GM19035 (cell line): Measurements from ENCODE around the gene FBXO8.
"Not testable (repeated sequence)": the region's sequence is repeated elsewhere in the genome, so short reads cannot be mapped to it uniquely, and the experiment has no call there.

Experiments used
- ATAC-seq: cut with Tn5 transposase; IDR thresholded peaks from one replicate; pipeline ENCODE4 v1.9.1; 2021; ENCODE audit not compliant: unreplicated experiment

The FBXO8 gene

DNA sequence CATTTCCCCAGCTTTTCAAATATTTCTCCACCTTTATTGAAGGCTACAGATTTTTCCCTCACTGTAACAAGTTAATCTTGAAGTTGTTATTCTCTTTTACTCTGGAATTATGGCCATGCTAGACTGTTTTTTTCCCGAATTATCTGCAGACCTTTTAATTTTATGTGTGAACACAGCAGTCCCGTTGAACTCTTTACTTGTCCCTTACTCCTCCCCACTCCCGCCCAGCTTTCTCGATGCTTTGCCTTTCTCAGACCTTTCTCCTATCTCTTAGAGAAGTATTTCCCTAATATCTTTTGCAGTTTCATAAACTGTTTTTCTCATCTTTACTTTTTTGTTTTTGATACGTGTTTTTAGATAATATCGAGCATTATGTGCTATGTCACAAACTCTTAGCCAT is 1.0 kb upstream of the FBXO8 start:
- no peak for ATAC-seq

GRCh38 chr4:174282836-174283506 is 496 bp downstream of the FBXO8 start:
- ATAC-seq: peak; percentile 97

GRCh38 chr4:174281901-174282300 is 1.6 kb downstream of the FBXO8 start:
- no peak for ATAC-seq

DNA sequence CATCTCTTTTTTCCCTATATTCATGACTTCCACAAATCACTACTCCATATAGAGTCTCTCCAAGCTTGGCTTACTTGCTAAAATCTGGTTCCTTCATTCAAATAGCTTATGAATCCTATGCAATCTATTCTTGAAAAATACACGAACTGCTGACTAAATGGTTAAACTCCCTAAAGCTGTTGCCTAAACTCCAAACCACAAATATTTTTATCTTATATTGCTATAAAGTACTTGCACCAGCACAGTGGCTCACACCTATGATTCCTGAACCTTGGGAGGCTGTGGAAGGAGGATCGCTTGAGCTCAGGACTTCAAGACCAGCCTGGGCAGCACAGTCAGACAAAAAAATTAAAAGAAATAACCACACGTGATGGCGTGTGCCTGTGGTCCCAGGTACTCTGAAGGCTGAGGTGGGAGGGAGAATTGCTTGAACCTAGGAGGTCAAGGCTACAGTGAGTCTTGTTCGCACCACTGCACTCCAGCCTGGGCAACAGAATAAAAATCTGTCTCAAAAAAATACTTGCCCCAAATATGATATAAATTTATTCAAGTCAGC is 2.2 kb downstream of the FBXO8 start:
- ATAC-seq: no peak

DNA sequence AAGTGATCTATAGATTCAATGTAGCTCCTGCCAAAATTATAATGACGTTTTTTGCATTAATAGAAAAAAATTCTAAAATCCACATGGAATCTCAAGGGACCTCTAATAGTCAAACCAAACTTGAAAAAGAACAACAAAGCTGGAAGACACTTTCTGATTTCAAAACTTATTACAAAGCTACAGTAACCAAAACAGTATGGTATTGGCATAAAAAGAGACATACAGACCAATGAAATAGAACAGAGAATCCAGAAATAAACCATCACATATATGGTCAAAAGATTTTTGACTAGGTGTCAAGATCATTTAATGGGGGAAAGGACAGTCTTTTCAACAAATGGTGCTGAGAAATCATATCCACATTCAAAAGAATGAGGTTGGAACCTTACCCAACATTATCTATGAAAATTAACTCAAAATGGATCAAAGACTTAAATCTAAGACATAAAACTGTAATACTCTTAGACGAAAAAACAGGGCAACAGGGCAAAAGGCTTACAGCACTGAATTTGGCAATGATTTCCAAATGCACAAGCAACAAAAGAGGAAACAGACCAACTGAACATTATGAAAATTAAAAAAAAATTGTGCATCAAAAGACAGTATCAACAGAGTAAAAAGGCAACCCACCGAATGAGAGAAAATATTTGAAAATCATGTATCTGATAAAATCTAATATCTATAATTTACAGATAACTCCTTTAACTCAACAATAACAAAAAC is 3.9 kb downstream of the FBXO8 start:
- no peak for ATAC-seq

DNA sequence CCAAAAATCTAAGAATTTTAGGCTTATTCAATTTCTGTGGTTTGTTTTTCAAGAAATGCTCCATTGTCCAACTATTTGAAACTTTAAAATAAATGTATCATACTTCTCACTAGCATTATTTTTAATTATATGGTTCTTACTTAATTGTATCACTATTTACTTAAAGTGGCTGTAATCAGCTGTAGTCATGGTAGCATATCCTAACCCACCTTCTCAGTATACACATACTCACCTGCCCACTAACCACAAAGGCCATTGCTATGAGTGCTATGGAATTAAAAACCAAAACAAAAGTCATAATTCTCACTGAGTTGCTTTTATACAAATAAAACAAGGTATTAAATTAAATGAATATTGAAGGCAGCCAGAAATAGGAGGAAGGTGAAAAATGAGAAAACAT is 5.0 kb downstream of the FBXO8 start:
- ATAC-seq: no peak

DNA sequence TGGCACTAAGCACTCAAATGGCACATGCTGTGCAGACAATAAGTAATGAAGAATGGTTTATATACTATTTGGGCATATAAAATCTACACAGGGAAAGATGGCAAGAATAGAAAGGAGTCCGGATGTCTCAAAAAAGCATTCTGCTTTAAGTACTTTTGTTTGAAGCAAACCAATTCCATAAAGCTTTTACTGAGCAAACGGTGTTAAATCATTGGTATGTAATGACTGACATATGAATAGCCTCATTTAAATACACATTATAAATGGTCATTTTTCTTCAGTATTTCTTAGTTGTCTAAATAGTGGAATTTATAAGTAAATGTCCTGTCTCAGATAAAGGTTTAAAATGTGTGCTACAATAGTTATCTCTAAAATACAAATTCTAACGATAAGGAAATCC is 6.0 kb downstream of the FBXO8 start:
- no peak for ATAC-seq

- no peak for ATAC-seq
Measured at GRCh38 chr4:174275101-174275500, 8.4 kb downstream of the FBXO8 start.

DNA sequence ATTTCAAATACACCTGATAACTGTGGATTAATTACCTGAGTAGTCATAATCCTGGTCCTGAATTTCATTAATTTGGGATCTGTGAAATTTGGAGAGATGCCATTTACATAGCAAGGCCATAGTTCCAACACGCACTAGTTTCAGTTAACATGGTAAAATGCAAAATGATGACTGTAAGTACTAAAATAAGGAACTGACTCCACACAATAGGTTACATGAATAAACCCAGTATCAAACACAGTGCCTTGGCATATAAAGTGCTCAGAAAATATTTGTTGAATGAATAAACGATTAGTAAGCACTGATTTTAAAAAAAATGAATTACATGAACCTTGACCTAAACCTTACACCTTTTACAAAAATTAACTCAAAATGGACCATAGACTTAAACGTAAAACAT is 9.0 kb downstream of the FBXO8 start:
- no peak for ATAC-seq

DNA sequence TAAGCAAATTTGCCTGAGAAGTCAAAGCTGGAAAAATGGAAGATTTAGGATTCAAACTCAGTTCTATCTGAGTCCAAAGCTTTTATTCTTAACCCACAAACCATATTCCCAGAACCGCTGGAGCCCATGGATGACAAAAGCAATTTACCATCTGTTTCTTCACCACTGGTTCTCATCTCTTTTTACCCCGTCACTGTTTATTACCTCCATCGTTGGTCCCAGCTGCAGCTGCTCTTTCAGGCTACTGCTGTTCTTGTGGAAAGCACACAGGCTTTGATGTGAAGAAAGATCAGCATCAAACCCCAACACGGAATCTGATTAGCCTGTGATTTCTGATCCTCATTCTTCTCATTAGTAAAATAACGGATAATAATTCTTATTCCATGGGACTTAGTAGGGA is 9.5 kb downstream of the FBXO8 start:
- ATAC-seq: no peak

GRCh38 chr4:174266416-174266815 is 17.1 kb downstream of the FBXO8 start:
- ATAC-seq: no peak

DNA sequence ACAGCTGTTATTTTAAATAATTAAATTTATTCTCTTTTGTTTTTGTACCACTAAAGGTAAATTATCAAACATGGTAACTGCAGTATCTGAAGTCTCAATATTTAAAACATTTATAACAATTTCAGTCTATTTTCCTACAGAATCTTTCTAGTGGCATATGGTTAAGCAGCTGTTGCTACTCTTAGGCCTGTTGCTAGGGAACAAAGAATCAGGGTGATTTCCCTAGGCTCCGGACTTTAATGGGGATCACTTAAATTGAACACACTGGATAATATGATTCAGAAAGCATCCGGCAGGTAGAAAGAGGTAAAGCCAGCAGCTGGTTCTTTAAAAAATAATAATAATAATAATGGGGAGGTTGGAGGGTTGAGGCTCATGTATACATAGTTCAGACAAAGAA is 17.6 kb downstream of the FBXO8 start:
- ATAC-seq: no peak

DNA sequence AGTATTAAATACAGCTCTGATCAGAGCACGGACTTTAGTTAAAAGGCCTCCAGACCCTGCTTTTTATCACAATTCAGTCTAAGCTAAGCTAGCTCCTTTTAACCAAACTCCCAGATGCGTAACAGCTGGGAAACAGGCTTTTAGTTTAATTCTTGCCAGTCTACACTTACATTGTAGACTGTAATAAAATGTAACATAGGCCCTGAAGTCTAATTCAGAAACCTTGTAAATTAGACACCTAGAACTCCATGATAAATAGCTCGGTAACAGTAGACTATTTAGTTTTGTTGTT is 20.1 kb downstream of the FBXO8 start:
- ATAC-seq: no peak

- no peak for ATAC-seq
Measured at GRCh38 chr4:174262624-174263444, 20.6 kb downstream of the FBXO8 start.

GRCh38 chr4:174261432-174261831 is 22.0 kb downstream of the FBXO8 start:
- not testable (repeated sequence) for ATAC-seq

GRCh38 chr4:174260099-174260498 is 23.4 kb downstream of the FBXO8 start:
- ATAC-seq: no peak

- ATAC-seq: no peak
Measured at GRCh38 chr4:174259580-174259979, 23.9 kb downstream of the FBXO8 start.

GRCh38 chr4:174256277-174256713 is 27.2 kb downstream of the FBXO8 start:
- ATAC-seq: no peak

DNA sequence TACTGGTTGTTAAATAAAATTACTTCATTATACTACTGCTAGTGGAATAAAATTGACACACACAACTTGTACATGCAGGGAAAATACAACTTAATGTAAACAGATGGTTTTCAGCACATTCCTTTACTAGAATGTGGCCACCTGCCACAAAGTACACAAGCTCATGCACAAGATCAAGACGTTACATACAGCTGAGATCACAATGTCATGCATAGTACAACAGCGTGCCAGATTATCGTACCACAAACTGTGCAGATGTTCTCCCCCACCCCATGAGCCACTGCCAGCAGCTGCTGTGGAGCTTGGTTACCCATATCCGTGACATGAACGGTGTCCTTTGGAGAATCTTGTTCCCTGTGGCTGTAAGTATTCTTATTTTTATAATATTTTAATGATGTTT is 27.7 kb downstream of the FBXO8 start:
- no peak for ATAC-seq

DNA sequence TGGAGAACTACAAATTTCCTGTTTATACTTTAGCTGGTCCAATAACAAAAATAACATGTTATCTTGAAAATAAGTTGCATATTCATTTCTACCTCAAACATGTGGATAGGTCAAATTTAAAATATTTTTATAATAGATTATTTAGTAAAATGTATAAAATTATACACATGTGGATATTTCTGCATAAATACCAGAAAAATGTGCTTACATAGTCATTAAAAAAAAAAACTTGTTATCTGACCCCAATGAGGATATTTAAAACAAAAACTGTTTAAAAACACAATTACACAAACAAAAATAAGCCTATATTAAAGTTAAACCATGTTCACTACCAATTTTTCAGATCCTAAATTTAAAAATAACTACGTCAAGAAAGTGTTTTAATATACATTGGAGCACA is 28.1 kb downstream of the FBXO8 start:
- ATAC-seq: no peak

DNA sequence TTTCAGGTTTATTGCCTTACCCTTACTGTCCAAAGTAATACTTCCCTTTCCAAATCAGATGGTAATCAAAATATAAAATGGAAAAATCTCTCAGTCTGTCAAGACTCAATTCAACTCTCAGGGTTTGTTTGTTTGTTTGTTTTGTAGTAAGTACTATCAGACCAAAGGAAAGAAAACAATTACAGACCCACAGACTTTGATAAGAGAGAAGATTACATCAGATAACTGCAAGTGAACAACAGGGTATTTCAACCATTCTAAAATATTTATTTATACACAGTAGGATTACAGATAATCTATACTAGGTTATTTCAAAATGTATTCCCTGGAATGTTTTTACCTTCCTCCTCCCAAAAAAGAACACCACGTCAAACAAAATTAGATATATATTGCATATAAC is 28.9 kb downstream of the FBXO8 start:
- no peak for ATAC-seq

DNA sequence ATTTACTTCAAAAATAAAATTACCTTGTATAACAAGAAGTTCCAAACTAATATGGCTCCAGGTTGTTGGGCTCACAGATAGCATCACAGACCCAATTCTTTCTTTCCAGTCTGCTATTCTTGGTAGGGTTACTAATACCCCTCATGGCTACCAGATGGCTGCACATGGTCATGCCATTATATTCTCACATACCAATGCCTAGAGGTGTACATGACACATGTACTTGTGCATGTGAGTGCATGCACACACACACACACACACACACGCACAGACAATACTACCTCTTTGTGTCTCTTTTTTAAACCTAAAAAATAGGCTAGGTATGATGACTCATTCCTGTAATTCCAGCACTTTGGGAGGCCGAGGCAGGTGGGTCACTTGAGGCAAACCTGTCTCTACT is 31.1 kb downstream of the FBXO8 start:
- ATAC-seq: no peak
